ENCODE data around the gene BABAM2.
"Not testable (repeated sequence)": the region's sequence is repeated elsewhere in the genome, so short reads cannot be mapped to it uniquely, and the experiment has no call there.

Gene BABAM2

DNA sequence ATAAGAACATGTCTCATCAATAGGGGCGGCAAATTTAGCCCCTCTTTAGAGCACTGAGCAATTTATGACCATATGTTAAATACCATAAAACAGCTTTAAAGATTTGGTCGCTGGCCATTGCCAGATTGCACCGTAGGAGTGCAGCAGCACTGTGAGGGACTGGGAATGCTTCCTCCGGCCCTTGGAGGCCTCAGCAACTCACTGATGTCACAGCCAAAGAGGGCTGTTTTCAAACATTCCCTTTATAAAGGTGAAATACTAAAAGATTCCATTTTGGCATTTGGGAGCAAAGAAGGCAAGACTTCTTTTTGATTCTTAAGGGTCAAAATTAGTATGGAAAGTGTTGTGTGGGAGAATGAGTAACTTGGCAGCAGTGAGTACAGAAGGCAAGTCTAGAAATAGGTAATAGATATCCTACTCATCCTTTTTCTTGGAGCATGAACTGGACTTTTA, 63.7 kb downstream of the BABAM2 start:
- no peak for DNase-seq

DNA sequence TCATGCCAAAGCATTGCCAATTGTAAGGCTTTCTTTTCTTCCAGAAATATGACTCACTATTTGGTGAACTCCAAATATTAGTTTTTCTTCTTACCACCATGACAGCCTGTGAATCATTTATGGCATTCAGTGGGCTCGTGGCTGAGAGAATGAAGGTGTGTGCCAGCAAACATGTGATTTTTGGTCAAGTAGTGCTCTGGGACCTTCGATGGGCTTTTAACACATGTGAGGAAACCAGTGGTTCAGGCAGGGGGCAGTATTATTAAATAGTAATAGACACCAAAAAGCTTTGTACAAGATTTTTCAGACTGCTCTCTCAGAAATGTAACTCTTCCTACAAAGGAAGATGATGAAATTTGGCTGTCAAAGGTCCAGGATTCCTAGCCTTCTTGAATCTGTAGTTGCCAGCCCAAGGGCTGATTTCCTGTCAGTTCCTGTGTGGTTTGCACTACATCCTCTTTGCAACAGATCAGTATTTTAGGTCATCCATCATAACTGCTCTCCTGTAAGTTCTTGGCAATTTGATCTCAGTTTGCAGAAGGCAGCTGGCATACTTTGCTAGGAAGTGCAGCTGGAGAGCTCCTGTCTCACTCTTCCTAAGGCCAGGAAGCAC, 64.3 kb downstream of the BABAM2 start:
- no peak for DNase-seq

DNA sequence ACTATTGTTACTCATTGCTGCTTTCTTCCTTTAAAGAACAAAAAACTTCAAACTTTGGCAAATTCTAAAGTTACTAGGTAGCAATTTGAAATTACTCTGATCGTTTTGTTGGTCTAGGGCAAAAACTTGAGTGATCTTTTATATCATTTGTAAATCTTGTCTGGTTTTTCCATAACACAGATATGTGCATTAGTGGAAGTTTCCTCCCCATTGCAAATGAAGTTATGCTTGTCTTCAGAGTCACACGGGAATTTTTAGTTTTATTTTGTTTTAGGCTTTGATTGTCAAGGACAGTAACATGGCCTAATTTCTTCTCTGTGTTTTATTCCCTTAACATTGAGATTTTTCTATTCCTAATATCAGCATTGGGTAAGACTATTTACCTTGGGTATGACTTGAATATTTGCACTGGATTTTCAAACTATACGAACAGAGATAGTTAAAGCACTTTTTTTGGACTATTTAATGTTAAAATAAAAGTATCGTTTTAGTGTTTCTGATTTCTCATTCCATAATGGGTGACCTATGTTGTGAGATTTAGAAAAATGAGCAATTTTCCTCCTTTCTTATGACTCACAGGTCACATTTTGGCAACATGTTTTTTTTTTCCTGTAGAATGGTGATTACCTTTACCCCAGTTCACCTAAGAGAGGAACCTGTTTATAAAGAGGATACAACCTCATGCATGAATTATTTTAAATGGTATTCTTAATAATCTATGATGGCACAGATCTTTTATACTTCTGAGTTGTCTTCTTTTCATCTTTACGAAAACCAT, 65.0 kb downstream of the BABAM2 start:
- DNase-seq: no peak

DNA sequence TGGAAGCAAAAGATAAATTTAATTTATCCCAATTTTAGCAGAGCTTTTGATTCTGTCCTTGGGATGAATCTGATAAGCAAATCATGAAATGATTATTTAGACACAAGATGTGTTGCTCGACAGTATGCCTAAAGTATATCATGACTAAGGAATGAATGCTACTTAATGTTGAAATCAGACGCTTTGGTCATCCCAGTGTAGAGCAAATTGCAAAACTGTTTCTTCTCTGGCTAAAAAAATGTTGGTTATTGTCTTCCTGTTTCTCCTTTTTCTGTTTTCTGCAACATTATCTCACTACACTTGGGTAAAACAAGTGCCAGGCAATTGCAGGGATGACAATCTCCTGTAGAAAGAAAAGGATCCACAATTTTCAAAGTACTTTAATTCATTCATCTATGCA, 66.4 kb downstream of the BABAM2 start:
- DNase-seq: no peak

DNA sequence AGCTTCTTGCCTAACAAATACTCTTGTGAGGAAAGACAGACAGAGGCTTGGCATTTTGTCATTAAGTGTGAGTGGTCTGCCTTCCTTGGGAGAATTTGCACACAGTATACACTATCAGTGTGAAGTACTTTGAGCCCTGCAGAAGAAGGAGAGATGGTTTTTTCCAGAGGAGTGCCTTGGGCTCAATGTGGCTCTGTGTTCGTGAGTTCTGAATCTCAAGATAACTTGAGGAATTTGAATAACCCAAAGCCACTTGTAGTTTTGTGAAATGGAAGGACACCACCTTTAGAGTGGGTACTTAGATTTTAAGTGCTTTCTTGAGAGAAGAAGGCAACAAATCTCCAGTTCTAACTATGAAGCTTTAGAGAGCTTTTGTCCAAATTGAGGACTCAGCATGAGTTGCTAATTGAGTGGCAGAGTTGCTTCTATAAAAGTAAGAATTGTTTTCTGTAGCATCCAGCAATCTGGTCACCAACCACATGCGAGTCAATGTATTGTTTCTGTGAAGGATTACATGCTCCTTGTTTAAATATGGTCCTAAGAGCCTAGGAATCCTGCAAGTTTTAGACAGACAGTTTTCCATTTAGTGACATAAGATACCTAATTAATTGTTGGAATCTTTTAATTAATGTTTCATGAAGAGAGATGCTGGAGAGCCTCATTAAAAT, 68.3 kb downstream of the BABAM2 start:
- no peak for DNase-seq

DNA sequence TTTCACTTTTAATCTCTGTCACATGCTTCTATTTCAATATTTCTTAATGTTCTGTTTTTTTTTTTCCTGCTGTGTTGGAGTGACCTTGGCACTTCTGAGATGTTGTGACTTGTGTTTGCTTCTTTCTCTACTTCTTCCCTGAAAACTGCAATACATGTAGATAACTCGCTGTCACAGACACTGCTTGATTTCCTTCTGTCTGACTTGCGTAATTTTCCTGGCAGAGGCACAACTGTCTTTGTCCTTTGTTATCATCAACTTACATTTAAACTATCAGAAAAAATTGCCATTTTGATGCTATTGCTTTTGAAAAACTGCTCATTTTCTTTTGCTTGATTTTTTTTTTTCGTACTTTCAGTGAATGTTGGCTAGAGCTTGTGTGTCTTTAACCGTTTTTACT, 69.0 kb downstream of the BABAM2 start:
- no peak for DNase-seq

DNA sequence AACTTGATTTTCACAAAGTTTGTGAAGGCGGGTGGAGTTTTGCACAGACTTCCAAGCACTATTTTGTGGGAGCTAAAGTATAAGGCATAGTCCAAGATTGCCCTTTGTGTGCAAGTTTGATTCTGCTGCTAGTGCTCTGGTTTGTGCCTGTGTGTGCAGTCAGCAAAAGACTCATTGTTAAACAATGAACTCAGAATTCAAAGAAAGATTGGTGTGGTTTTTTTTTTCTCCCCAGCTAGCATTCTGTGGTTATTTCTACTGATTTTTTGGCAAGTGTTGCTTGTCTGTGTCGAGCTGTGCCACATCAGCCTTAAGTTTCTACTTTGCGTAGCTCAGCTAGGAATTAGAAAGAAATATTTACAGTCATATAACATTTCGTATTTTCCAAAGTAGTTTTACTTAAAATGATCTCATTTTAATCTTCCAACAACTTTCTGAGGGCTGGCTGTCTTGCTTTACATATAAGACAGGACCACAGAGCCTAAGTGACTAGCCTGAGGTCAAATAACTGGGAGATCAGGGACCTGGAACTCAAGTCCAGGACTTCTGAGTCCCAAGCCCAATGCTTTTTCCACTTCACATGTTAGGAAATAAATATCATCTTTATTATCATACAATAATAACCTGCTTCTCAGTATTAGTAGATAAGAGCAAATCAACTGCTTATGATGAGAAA, 69.8 kb downstream of the BABAM2 start:
- no peak for DNase-seq

DNA sequence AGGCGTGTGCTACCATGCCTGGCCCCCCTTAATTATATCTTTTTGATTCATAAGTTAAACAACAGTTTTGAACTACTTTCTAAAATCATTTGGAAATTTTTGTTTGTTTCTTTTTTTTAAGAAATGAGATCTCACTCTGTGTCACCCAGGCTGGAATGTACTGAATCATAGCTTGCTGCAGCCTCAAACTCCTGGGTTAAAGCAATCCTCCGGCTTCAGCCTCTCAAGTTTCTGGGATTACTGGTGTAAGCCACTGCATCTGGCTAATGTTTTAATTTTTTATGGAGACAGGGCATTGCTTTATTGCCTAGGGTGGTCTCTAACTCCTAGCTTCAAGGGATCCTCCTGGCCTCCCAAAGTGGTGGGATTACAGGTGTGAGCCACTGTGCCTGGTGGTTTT, 71.5 kb downstream of the BABAM2 start:
- no peak for DNase-seq

DNA sequence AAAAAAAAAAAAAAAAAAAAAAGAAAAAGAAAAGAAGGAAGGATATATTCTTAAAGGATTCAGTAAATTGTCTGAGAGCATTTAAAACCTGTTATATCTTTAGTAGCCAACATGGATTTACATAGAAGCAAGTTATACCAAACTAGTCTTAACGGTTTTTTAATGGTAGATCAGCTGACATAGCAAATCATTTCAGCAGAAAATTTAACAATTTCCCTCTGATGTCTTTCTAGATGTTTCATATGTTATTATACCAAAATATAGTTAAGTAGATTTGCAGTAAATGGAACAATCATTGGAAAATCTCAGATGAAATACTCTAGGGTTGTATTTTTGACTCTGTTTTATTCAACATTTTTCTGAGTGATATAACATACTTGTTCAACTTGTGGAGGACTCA, 72.9 kb downstream of the BABAM2 start:
- DNase-seq: no peak

DNA sequence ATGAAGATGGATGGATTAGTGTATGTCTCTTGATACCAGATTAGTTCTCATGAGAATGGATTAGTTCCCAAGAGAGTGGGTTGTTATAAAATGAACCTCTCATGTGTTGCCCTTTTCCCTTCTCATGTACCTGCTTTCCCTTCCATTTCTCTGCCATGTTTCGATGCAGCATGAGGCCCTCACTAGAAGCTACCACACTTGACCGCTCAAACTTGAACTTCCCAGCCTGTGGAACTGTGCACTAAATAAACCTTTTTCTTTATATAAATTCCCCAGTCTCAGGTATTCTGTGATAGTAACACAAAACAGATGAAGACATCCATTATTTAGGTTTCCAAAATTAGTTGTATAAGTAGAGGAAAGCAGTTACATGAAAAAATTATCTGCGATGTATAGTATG, 73.5 kb downstream of the BABAM2 start:
- no peak for DNase-seq

DNA sequence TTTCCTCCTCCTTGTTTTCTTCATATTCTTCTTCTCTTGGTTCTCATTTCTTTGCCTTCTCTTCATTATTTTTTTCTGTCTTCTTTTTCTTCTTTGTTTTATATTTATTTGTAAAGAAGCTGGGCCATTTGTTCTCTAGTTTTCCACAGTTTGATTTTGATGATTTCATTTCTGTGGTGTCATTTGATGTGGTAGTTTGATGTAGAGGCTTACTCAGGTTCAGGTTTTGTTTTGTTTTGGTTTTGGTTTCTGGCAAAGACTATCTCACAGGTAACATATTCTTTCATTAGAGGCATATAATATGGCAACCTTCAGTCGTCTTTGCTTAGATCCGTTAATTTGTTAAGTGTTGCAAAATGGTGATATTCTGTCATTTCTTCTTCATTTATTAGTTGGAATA, 75.3 kb downstream of the BABAM2 start:
- DNase-seq: no peak

DNA sequence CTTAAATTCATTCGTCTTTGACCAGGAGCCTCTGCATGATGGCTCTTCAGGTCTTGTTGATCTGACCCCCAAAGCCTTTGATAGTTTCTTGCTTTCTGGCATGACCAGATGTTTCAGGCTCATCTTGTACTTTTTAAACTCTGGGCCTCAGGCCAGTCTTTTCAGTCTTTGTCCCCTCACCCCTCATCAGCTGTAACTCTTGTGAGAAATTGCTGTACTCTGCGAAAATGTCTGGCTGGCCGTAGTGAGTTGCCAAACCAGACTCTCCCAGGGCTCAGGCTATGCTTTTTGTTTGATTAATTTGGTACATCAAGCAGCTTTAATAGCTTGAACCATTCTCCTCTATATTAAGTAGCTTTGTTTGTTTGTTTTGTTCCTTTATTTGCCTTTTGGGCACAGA, 75.9 kb downstream of the BABAM2 start:
- no peak for DNase-seq

DNA sequence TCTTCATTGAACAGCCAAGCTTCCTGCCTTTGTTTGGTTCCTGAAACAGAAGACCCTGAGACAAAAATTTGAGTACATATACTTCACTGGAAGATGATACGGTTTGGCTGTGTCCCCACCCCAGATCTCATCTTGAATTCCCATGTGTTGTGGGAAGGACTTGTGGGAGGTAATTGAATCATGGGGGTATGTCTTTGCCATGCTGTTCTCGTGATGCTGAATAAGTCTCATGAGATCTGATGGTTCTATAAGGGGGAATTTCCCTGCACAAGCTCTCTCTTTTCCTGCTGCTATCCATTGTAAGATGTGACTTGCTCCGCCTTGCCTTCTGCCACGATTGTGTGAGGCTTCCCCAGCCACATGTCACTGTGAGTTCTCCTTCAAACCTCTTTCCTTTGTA, 76.5 kb downstream of the BABAM2 start:
- DNase-seq: no peak

DNA sequence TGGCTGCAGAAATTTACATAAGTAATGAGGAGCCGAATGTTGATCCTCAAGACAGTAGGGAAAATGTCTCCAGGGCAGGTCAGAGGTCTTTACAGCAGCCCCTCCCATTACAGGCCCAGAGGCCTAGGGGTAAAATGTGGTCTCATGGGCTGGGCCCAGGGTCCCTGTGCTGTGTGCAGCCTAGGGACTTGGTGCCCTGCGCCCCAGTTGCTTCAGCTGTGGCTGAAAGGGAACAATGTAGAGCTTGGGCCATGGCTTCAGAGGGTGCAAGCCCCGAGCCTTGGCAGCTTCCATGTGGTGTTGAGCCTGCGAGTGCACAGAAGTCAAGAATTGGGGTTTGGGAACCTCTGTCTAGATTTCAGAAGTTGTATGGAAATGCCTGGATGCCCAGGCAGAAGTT, 77.5 kb downstream of the BABAM2 start:
- DNase-seq: not testable (repeated sequence)

DNA sequence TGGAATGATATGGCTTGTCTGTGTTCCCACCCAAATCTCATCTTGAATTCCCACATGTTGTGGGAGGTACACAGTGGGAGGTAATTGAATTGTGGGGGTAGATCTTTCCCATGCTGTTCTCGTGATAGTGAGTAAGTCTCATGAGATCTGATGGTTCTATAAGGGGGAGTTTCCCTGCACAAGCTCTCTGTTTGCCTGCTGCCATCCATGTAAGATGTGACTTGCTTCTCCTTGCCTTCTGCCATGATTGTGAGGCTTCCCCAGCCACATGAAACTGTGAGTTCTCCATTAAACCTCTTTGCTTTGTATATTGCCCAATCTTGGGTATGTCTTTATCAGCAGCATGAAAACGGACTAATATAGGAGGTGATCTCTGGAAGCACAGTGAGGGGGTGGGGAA, 78.4 kb downstream of the BABAM2 start:
- not testable (repeated sequence) for DNase-seq

DNA sequence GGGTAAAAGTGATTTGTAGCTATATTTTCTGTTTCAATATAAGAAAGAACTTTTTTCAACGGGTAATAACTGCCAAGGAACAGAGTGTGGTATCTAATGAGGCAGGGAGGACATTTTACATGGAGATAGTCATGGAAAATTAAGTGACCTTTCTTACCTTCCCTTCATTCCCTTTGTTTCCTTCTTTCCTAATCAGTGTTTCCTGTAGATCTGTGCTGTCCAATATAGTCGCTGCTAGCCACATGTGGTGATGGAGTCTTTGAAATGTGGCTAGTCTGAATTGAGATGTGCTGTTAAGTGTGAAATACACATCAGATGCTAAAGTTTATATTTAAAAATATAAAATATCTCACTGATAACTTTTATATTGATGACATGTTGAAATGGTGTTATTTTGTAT, 81.8 kb downstream of the BABAM2 start:
- no peak for DNase-seq

DNA sequence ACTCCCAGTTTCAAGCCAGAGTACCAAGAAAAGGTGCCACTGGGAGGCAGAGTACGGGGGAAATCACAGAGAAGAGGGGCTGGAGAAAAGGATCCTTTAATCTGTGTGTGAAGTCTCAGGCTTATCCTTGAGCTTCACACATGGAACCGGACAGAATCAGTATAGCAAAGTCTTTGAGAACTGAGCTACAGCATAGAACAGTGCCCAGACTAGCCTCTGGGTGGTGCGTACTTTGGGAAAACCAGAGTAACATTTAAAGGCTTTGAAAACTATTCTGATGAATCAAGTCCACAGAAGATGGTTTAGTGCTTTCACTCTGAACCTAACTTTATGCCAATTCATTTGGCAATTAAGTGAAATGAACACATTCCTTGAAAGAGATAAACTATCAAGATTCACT, 83.1 kb downstream of the BABAM2 start:
- DNase-seq: no peak

DNA sequence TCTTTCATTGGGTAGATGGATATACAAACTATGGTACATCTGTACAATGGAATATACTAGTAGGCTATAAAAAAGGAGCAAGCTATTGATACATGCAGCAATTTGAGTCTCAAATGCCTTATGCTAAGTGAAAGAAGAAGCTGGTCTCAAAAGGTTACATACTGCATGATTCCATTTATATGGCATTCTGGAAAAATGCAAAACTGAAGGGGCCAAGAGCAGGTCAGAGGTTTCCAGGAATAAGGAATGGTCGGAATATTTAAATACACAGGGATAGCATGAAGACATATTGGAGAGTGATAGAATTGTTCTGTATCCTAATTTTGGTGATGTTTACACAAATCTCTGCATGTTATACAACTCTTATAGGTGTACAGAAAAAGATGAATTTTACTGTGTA, 85.8 kb downstream of the BABAM2 start:
- DNase-seq: no peak

DNA sequence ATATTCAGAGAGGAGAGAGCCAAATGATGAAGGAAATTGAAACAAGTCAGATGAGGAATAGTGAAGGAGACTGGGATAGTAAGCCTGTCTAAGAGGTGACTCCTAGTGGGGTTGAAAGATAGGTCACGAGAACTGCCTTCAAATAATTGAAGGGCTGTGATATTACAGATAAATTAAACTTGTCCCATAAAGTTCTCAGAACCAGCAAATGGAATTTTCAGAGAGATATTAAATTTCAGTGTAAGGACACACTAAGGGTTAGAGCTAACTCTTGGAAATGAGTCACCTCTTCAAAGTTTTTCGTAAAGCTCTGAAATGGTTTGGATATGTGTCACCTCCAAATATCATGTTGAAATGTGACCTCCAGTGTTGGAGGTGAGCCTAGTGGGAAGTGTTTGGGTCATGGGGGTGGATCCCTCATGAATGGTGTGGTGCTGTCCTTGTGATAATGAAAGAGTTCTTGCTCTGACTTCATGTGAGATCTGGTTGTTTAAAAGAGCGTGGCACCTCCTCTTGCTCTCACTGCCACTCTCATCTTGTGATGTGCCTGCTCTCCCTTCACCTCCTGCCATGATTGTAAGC, 87.3 kb downstream of the BABAM2 start:
- no peak for DNase-seq

DNA sequence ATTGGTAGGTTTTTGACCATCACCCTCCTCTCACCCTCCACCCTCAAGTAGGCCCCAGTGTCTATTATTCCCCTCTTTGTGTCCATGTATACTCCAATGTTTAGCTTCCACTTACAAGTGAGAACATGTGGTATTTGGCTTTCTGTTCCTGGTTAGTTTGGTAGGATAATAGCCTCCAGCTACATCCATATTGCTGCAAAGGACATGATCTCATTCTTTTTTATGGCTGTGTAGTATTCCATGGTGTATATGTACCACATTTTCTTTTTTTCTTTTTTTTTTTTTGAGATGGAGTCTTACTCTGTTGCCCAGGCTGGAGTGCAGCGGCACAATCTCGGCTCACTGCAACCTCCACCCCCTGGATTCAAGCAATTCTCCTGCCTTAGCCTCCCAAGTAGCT, 88.2 kb downstream of the BABAM2 start:
- not testable (repeated sequence) for DNase-seq

DNA sequence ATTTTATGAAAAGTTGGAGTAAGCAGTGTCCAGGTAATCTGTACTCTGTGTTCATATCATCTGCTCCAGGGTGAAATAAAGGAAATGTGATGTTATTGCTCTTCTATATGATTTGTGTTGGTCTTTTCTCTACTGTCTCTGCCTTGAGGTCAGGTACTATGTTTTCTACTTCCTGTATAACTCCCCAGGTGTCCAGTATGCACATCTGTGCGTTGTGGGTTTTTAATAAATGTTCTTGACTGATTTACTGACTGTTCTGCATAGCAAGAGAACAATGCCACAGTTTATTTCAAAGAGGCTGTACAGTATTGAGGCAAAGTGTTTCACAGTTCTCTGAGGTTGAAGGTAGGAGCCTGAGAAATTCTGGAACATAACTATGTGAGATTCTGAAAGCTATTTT, 89.7 kb downstream of the BABAM2 start:
- no peak for DNase-seq

DNA sequence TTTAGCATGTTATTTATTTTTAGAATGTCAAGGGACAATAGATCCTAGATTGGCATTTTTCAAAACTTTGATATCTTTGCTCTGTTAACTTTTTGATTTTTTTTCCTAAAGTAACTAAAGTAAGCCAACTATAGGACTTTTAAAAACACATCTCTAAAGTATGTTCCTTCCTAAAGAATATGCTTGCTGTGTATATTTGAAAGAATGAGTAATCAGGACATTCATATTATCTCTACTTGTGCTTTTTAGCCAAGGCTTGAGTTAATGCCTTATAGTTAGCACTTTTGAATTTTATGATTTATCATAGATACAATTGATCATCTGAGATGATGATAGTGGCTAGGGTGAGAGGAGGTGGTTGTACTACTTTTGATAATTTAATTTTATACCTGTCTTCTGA, 93.6 kb downstream of the BABAM2 start:
- no peak for DNase-seq

DNA sequence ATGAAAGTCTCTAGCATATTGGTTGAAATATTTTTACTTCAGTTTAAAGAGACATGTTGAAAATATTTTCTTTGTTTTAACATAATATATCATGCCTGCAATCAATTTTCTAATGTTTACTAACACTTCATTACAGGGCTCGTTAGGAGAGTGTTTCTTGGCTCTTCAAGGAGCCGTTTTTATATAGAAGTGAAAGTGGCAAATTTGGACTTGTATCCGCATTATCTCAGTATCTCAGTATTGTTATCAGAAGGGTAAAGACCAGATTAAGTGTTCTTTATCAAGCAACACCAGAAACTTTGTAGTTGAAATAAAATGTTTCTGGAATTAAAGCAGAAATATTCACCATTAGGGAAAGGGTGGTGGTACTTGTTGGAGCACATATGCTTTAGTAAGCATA, 97.8 kb downstream of the BABAM2 start:
- no peak for DNase-seq
